Raji (cell line): ENCODE data around the gene TNPO2.

Experiments used
- POLR2A ChIP-seq: IDR thresholded peaks from 2 replicates; pipeline ENCODE4 v1.6.1; 2011; ENCODE audit warnings: low read depth, low read length, control low read depth; ENCODE audit not compliant: insufficient read depth

Gene TNPO2

GRCh38 chr19:12749938-12750521 is 26.3 kb upstream of the TNPO2 start:
- TF ChIP-seq POLR2A = no peak

GRCh38 chr19:12748489-12748888 is 24.8 kb upstream of the TNPO2 start:
- TF ChIP-seq POLR2A = no peak

- no peak for TF ChIP-seq POLR2A
Measured at GRCh38 chr19:12745166-12745897, 21.6 kb upstream of the TNPO2 start.

- no peak for TF ChIP-seq POLR2A
Measured at GRCh38 chr19:12737835-12738351, 14.2 kb upstream of the TNPO2 start.

GRCh38 chr19:12736995-12737834 is 13.5 kb upstream of the TNPO2 start, which contains the start of gene GET3:
GET3 (plus strand) TSS chr19:12737497; CDS start chr19:12737506, 9 bp downstream.
- peak; percentile 89 for TF ChIP-seq POLR2A

- TF ChIP-seq POLR2A = no peak
Measured at GRCh38 chr19:12733369-12734214, 9.9 kb upstream of the TNPO2 start.

- no peak for TF ChIP-seq POLR2A
Measured at GRCh38 chr19:12731337-12731736, 7.6 kb upstream of the TNPO2 start.

GRCh38 chr19:12730064-12730463 is 6.3 kb upstream of the TNPO2 start:
- TF ChIP-seq POLR2A = no peak

- TF ChIP-seq POLR2A = no peak
Measured at GRCh38 chr19:12727745-12728433, 4.2 kb upstream of the TNPO2 start.

- TF ChIP-seq POLR2A = no peak
Measured at GRCh38 chr19:12726988-12727316, 3.2 kb upstream of the TNPO2 start.

- TF ChIP-seq POLR2A = no peak
Measured at GRCh38 chr19:12723381-12723640, 421 bp downstream of the TNPO2 start.

- peak; percentile 88 for TF ChIP-seq POLR2A
Measured at GRCh38 chr19:12722566-12723380, 959 bp downstream of the TNPO2 start.

GRCh38 chr19:12721656-12722565 is 1.8 kb downstream of the TNPO2 start:
- no peak for TF ChIP-seq POLR2A
